GM18511 (cell line): ENCODE results near the gene BCL11A.

Source experiments
- ATAC-seq: cut with Tn5 transposase; IDR thresholded peaks from one replicate; pipeline ENCODE4 v1.9.1; 2021; ENCODE audit warnings: mild to moderate bottlenecking, moderate library complexity; ENCODE audit not compliant: unreplicated experiment

The BCL11A gene

DNA sequence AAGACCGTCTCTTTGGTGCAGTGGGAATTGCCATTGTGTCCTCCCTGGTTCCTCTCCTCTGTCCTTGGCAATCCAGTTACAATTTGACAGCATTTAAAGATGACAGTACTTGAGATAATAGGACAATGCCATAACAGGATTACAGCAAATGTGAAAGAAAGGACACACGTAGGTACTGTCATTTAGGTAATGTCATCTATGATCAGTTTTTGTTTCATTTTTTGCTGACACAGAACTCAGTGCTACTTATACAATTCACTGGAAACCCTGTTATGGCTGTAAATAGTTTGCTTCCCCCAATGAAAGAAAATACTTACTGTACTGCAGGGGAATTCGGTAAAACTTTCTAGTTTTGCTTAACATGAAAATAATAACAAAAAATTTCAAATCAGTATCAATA lies 65.2 kb downstream of the BCL11A start:
- ATAC-seq, result peak; percentile 50

DNA sequence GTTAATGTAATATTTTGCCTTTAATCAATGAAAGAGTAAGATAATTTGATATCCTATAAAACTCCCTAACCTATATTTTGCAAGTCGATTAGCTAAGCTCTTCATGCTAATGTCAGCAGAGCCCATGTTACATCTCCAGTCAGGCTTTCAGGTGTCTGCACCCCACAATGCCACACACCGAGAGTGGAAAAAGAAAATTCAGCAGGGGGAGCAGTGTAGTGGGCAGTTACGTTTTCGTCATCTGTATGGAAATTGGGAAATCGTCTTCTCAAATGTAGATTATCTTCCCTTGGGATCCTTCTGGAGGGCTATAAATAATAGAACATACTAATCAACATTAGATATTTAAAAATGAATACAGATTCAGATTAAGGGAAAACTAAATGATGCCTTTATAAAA lies 66.3 kb downstream of the BCL11A start:
- no peak for ATAC-seq

DNA sequence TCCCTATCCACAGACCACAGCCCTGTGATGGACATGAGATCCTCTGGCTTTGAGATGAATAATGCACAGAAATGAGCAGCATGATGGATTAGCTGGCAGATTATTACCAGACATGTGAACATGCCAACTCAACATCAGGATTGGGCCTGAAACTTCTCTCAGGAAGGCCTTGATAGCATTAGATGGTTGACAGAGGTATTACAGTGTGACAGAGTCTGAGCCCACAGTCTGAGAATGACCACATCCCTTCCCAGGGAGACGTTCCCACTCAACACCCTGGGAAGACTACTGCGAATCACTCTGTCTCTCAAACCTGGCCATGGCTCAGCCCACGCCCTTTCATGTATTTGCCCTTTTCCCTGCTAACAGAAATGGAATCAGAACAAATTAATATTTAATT lies 66.9 kb downstream of the BCL11A start:
- no peak for ATAC-seq

DNA sequence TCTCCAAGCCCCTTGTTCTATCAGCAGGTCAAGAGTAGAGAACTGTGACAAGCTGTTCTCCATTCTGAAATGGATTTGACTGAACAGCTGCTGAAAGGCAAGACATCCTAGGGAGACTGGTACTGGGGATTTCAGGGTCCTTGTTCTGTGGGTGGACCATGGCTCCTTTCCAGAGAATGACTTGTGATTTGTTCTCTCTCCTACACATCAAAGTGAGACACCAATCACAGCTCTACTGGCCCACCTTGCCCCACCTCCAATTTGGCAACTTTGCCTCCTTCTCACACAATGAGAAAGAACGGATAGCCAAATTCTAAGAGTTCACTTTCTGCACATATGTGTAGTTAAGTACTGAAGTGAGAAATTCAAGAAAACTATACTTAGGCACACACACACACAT lies 67.4 kb downstream of the BCL11A start:
- peak; percentile 38 for ATAC-seq

DNA sequence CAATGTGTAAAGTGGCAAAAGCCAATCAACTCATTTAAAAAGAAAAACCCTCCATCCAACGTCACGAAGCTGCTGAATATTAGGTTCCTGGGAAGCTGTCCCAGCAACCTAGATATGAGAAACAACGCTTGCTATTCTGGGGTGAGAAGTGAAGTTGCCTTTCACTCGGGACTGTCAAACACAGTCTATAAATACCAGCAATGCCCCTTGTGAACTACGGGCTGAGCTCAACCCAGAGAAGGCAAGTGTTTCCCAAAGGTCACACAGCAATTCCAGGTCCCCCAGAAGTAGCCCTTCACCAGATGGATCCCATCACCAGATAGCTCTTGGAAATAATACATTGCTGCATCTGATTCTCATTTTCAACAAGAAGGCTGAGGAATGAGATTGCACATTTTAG lies 67.9 kb downstream of the BCL11A start:
- no peak for ATAC-seq

DNA sequence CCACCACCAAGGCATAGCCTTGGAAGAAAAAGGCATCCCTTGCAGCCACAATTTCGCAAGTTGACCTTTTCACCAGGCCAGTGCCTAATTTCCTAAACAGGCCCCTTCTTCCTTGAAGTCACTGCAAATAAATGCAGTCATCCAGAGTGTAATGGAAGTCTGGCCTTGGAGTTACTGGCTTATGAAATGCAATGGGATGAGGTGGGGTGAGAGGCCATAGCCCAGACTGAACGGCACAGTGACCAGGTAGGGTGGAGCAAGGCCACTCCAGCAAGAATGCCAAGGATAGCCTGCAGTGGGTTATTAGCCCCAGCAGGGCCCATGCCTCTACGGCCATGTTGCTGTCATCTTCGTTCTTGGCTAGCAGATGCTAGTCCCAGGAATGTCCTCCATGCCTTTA lies 68.4 kb downstream of the BCL11A start:
- ATAC-seq, result no peak

DNA sequence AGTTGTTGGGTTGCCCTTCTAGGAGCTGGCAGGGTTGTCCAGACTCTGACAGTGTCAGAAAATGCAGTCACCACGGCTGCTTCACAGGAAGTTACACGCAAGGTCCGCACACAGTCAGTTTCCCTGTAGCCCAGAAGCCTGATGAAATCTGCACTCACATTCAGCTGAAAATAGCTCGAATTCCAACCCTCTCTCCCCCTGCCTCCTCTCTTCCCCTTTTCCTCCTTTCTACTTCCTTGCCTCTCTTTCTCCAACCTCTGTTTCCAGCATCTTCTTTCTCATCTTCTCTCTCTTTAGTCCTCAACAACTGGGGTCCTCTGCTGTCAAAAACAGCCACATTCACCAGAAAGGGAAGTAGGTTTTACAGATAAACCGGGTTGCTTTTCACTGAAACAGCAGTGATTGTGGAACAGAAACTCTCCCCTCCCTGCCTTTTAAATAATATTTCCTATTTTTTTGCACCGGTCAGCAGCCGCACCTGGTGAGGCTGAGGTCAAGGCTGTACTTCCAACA lies 69.3 kb downstream of the BCL11A start:
- peak; percentile 48 for ATAC-seq

DNA sequence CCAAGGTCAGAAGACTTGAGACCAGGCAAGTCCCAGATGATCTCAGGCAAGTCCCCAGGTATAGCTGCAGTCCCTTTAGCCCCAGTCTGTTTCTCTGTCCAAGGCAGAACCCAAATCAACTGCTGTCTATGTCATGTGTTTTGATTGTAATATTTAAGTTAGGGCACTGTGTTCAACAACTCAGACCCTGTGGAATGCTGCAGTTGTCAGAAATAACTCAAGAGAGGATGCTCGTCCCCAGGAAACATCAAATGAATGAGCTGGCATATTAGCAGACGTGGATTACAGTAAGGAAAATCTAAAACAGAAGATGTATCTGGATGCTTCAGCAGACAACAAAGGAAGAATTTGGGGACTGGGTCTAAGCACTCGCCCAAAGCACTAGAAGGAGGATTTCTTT lies 70.1 kb downstream of the BCL11A start:
- no peak for ATAC-seq

DNA sequence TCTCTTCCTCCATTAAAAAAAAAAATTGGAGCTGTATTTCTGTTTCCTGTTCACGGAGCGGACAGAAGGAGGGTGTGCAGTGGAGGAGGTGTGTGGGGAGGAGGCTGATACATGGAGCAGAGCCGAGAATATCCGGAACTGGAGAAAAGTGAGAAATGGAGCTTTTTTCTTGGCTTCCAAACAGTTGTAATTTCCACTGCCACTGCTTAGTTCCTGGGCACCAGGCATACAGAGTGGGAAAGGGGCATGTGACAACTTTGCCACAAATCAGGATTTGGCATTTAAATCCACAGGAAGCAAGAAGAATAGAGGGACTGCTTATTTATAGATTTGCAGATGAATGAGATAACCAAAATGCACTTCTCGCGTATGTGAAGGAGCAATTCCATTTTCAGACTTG lies 71.2 kb downstream of the BCL11A start:
- no peak for ATAC-seq

DNA sequence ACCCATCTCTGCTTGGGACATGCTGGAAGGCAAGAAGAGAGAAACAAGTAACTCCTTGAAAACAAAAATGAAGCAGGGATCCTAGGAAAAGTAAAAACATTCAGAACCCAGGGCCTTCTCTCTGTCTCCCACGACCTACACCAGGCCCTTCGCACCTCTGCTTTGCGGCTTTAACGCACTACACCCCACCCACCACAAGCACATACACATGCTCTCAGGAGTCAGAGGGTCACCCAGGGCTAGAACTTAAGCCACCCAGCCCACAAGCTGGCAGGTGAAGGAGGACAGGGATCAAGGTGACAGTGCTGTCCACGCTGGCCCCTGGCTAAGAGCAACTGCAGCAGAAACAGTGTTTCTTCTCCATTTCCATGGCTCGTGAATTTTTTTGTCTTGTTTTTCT lies 72.2 kb downstream of the BCL11A start:
- no peak for ATAC-seq

DNA sequence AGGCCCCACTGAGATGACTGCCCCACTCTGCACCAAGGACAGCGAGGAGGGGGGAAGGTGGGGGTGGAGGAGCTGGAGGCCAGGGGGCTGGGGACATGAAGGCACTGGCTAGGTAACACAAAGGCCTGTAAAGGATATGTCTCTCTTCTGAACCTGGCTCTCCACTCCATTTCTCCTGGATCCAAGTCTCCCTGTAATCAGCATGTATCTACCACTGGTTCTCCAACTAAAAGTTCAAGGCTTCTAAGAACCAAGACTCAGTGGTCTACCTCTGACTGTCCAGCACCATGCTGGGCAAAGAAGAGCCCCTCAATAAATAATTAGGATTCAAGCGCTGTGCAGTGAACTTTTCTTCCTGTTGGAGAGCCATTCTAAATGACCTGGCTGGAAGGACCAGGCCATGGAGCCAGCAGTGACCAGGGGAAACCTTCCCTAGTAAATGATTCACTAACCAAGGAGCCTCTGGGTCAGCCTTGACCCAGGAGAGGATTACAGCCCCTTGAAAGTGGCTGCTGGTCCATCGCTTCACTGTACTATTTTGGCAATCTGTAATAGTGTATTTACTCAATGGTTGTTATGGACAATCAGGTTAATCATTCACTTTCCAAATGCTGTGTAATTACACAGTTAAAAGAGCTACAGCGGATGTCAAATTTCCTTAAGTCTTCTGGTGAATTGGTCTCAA lies 73.2 kb downstream of the BCL11A start:
- no peak for ATAC-seq

DNA sequence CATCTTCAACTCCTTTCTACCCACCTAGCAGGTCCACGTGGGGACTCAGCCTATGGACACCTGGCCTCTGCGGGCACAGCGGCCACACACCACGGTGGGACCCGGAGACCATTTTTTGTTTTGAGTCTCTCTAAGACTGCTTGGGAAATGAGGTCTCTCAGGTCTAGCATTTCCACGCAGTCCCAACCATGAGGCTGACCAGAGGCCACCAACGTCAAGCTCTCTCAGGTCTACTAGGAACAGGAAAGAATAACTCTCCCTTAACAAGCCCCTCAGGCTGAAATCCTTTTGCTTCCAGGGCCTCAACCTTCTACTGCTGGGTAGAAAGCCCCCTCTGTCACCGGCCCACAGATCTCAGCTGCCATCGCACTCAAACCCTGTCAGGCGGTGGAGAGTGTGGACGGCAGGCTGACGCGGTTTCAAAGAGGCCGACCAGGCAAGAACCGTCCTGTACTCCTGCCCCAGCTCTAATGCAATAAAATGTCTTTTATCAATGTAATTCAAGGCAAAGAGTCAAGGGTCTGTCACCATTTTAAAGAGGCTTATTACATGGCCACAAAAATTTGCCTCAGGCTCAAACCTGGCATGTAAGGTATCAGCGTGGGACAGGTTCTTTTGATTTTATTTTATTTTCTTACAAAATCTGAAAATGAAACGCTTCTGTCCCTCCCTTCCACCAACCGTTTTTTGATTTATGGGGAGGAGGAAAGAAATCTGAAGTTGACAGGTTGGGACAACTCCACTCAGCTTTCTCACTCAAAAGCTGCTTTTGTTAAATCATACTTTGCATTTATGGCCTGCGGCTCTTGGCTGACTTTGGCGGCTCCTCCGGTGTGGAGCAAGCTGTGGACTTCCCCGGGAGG lies 74.0 kb downstream of the BCL11A start:
- no peak for ATAC-seq

DNA sequence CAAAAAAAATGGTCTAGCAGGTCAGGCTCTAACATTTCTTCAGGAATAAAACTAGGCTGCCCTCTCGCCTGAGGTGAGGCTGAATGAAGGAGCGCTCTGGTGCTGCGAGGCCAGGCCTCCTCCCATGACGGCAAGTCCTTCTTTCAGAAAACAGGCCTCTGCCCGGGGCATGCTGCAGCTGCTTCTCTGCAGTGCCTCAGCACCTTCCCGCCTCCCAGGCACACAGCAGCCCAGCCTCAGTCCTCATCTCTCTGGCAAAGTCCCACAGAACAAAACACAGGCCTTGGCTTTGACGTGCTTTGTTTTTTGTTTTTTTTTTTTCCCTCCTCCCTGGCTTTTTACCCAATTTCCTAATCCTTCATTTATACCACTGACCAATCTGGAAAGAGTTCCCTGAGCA lies 74.8 kb downstream of the BCL11A start:
- ATAC-seq, result no peak

DNA sequence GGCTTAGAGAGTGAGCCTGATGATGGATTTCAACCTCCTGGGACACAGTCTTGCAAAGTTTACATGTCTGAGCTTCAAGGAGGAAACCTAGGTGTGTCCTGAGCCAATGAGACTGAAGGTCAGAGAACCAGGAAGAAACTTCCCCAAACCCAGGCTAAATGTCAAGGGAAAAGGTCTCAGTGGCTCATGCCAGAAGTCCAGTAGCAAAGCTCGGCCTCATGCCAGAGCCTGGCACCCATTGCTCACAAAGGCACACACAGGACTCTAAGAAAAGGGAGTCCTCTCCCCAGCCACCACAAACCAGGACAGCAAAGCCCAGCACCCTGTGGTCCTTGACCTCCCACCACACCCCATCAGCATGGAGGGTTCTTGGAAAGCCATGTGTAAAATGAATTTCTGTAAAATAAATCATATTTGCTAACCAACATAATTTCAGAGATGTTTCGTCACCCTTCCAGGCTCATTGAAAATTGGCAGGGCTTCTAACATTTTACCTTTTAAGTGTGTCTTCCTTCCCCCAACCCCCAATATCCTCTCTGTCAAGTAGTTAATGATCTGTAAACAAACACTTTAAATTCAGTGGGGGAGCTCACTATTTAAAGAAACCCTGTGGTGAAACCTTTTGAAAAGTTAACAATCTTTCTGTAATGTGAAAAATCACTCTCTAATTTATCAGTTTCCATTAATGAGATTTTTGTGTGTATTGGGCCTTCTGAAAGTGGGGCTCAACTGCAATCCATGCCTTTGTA lies 77.1 kb downstream of the BCL11A start:
- ATAC-seq, result no peak

DNA sequence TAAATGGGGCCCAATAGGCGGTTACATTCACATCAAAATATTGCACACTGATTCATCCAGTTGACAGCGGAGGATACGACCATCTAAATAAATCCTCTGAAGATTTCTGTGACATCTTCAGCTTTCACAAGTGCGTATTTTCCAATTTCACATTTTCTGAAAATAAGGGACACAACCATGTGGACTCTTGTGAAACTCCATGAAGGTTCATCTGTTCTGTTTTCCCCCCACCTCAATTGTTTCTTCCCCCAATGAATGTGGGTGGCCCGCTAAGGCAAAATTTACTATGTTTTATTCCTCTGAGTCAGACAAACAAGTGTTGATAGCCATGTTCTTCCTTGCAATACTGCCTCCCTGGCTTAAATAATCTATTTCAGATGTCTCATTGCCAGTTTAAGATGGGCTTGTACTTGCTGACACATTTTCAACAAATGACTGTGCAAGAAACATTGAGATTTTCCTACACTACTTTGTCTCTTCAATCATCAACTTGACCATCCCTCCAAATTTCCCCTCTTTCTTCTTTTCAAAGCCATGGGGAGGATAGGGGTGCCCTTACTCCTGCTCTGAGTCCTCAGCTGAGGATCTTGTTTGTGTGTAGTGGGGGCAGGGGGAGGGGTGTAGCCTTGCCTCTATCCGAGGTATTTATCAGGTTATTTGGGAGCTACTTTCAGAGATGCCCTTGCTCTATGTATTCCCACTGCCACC lies 78.2 kb downstream of the BCL11A start:
- no peak for ATAC-seq

DNA sequence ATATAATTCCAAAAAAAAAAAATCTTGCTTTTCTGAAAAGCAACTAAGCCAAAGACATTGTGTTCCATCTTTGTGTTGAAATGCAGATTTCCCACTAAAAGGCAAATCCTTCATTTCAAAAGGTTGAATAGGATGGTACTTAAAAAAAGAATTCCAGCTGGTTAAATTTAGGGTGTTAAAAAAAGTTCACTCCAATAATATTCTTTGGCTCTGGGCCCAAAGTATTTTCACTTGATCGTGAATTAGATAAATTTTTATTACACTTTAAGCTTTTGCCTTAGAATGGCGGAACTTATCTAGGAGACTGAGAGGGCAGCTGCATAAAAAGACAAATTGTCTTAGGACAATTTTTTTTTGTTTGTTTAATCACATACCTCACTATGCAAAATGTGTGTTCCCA lies 79.2 kb downstream of the BCL11A start:
- no peak for ATAC-seq

DNA sequence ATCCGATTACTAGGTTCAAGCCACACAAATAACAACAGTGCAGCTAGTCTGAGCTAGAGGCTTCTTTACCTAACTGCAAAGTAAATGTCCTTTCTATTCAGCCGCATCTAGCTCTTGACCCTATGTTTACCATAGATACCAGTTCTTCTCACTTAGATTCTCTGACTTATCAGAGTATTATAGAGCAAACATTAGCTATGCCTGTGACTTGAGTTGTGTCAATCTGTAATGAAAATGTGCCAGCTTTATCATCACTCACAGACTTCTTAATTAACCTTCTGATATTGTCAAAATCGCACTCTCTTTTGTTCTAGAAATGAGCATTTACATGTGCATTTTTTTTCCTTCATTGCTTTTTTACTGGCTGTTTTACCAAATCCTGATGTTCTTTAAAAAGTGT lies 79.9 kb downstream of the BCL11A start:
- no peak for ATAC-seq

DNA sequence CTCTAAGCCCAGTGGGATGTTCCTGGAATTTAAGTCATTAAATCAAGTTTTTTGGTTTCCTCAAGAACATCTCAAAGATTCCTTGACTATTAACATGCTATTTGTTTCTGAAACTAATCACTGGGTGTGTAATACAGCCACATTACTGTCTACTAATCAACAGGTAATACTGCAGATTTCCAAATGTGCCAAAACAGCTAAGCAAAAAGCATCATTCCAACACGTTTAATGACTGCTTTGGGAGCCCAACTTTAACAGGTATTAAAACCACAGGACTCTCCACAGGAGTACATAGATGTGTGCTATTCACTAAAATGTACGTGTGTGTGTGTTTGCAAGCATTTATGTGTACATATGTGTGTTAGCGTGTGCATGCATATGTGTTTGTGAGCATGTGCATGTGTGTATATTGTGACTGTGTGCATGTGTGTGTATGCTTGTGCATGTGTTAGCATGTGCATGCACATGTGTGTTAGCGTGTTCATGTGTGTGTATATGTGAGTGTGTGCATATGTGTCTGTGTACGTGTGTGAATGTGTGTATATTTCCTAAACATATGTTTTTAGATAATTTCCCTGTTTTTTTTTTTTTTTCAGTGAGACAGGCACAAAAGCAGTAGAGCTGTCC lies 80.7 kb downstream of the BCL11A start:
- ATAC-seq, result no peak

DNA sequence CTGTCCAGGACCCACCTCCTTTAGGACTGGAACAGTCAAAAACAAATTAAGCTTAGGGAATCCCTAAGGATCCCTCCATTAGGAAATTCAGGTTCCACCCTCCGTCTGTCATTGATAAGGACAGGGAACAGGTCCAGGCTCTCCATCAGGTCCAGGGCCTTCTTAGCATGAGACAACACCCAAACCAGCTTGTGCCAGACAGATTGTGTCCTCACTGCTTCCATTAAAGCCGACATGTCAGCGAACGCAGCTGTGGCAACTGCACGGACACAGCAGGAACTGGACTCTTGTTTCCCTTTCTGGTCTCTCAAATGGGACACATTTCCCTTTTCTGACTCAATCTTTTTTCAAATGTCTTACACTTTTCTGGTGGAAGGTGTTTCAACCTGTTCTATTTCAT lies 81.4 kb downstream of the BCL11A start:
- ATAC-seq, result no peak

DNA sequence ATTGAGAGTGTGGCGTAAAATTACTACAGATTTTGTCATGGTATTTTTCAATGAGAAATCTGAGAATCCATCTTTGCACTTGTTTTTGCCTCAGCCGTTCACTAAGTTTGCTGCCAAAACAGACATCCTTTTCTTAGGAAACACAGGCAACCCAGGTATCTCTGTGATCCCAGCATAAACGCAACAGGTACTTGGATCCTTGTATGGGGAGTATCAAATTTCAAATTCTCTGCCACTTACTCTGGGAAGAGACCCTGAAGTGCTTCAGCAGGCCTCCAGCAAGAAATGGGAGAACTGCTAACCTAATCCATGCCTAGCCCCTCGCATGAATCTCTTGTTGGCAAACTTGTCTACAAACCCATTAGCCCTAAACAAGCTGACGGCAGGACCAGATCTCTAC lies 83.1 kb downstream of the BCL11A start:
- no peak for ATAC-seq
